DOHH2 (cell line): ENCODE data around the gene HIVEP2.

ENCODE experiments used
- H3F3A ChIP-seq: fragments of 200-600 bp; sonication (generic), shearing (Covaris generic); 2 replicates; pipeline ENCODE4 v1.6.0; 2016; ENCODE audit warnings: antibody characterized with exemption, mild to moderate bottlenecking; ENCODE audit not compliant: control insufficient read depth, insufficient read depth
- H3K27ac ChIP-seq: fragments of 200-600 bp; sonication (generic); 2 replicates; pipeline ENCODE4 v1.5.1; 2014; ENCODE audit warnings: low read depth, mild to moderate bottlenecking, low read length, moderate library complexity
- H3K27me3 ChIP-seq: fragments of 200-600 bp; sonication (generic); 2 replicates; pipeline ENCODE4 v1.6.1; 2014; ENCODE audit warnings: mild to moderate bottlenecking, low read length, mixed read lengths; ENCODE audit not compliant: control insufficient read depth
- H3K36me3 ChIP-seq: fragments of 200-600 bp; sonication (generic); 2 replicates; pipeline ENCODE4 v1.6.1; 2014; ENCODE audit warnings: mild to moderate bottlenecking, low read length, moderate library complexity, mixed read lengths; ENCODE audit not compliant: control insufficient read depth
- H3K4me1 ChIP-seq: fragments of 200-600 bp; sonication (generic); 2 replicates; pipeline ENCODE4 v1.6.1; 2014; ENCODE audit warnings: mild to moderate bottlenecking, low read length, mixed read lengths; ENCODE audit not compliant: control insufficient read depth
- H3K4me2 ChIP-seq: fragments of 200-600 bp; sonication (generic); 2 replicates; pipeline ENCODE4 v1.6.0; 2014; ENCODE audit warnings: mild to moderate bottlenecking, low read length, moderate library complexity
- H3K4me3 ChIP-seq: fragments of 200-600 bp; sonication (generic); 2 replicates; pipeline ENCODE4 v1.5.1; 2014; ENCODE audit warnings: mild to moderate bottlenecking, low read length, mixed read lengths
- H3K79me2 ChIP-seq: fragments of 200-600 bp; sonication (generic); 2 replicates; pipeline ENCODE4 v1.6.1; 2014; ENCODE audit warnings: mild to moderate bottlenecking, low read length, mixed read lengths; ENCODE audit not compliant: control insufficient read depth
- H3K9me2 ChIP-seq: fragments of 200-600 bp; sonication (generic); replicated peaks from 2 replicates; pipeline ENCODE4 v1.6.1; 2014; ENCODE audit warnings: mild to moderate bottlenecking, low read length, mixed read lengths; ENCODE audit not compliant: control insufficient read depth
- H3K9me3 ChIP-seq: fragments of 200-600 bp; sonication (generic); 2 replicates; pipeline ENCODE4 v1.6.1; 2014; ENCODE audit warnings: antibody characterized with exemption, low read length, mixed read lengths; ENCODE audit not compliant: control insufficient read depth, insufficient read depth
- H4K20me1 ChIP-seq: fragments of 200-600 bp; sonication (generic); 2 replicates; pipeline ENCODE4 v1.6.0; 2014; ENCODE audit warnings: low read depth, mild to moderate bottlenecking, antibody characterized with exemption, low read length, moderate library complexity; ENCODE audit not compliant: control insufficient read depth, insufficient read depth
- EZH2phosphoT487 ChIP-seq: fragments of 200-600 bp; sonication (generic); IDR thresholded peaks from 2 replicates; pipeline ENCODE4 v1.6.1; 2017; ENCODE audit warnings: borderline replicate concordance, mild to moderate bottlenecking, antibody characterized with exemption, low read length, moderate library complexity, mixed read lengths
- TF ChIP-seq, protein P1 (sequence below): fragments of 200-600 bp; sonication (generic); IDR thresholded peaks from one replicate; pipeline ENCODE4 v1.5.1; 2014; ENCODE audit warnings: antibody characterized with exemption, mild to moderate bottlenecking, low read depth, low read length; ENCODE audit not compliant: poor library complexity, severe bottlenecking

The HIVEP2 gene

DNA sequence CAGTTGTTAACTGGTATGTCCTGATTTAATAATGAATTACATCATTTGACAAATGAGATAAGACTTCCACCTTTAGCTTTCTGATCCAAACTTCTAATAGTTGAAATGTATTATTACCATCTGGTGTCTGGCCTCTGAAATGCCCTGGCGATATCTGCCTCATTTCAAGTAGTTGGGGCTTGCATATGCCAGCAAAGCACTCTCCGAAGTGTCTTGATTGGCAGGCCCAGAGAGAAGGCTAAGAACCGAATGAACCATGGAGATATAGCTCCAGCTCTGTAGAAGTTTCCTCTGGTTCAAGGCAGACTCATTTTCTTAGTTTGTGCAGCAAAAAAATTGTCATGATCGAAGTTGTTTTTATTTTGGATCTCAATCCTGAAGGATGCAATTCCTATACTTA, 13.4 kb upstream of the HIVEP2 start:
- Histone ChIP-seq H3K9me3 (no peaks in the 10 kb centered on the region), H3F3A (no peaks in the 10 kb centered on the region), H3K36me3 (no peaks in the 10 kb centered on the region), H3K4me3 (no peak overlapping the region), H4K20me1 (no peaks in the 10 kb centered on the region), H3K79me2 (no peaks in the 10 kb centered on the region), H3K27ac (no peak overlapping the region), H3K27me3 (no peaks in the 10 kb centered on the region), H3K9me2 (no peaks in the 10 kb centered on the region), H3K4me2 (no peak overlapping the region), H3K4me1 (peaks cover 14% of the 10 kb centered on the region)
- no peak for TF ChIP-seq EZH2phosphoT487
- TF ChIP-seq, protein P1, sequence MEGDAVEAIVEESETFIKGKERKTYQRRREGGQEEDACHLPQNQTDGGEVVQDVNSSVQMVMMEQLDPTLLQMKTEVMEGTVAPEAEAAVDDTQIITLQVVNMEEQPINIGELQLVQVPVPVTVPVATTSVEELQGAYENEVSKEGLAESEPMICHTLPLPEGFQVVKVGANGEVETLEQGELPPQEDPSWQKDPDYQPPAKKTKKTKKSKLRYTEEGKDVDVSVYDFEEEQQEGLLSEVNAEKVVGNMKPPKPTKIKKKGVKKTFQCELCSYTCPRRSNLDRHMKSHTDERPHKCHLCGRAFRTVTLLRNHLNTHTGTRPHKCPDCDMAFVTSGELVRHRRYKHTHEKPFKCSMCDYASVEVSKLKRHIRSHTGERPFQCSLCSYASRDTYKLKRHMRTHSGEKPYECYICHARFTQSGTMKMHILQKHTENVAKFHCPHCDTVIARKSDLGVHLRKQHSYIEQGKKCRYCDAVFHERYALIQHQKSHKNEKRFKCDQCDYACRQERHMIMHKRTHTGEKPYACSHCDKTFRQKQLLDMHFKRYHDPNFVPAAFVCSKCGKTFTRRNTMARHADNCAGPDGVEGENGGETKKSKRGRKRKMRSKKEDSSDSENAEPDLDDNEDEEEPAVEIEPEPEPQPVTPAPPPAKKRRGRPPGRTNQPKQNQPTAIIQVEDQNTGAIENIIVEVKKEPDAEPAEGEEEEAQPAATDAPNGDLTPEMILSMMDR, result no peak

DNA sequence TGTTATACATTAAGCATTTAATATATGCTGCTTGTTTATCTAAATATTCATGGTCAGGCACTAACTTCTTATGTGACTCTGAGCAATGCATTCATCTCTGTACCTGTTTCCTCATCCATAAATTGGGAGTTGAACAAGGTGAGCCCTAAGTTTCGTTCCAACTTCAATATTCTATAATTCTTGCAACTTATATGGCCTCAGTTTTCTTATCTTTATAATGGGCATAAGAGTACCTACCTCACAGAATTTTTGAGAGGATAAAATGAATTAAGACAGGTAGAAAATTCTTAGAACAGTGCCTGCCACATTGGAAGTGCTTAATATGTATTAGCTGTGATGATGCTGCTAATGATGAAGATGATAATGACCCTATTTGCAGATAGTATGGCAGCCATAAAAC, 11.8 kb upstream of the HIVEP2 start:
- TF ChIP-seq EZH2phosphoT487, result no peak
- TF ChIP-seq, protein P1, result no peak

DNA sequence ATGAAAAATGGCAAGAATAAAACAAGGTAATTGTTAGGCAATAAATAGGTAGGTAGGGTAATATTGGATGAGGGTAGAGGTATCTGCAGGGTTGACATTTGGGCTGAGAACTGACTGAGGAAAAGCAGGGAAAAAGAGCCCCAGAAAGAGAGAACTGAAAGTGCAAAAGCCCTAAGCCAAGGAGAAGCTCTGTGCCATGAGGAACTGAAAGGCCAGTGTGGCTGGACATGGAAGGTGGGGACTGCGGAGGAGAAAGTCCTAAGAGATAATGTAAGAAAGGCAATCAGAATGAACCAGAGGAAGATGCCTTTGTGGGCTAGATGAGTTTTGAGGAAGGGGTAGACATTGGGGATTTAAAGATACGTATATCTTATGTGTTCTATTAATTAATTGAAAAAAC, 9.9 kb upstream of the HIVEP2 start:
- no peaks in the 10 kb centered on the region for H3K79me2 ChIP-seq
- no peaks in the 10 kb centered on the region for H3F3A ChIP-seq
- no peaks in the 10 kb centered on the region for H3K36me3 ChIP-seq
- H4K20me1 ChIP-seq, result no peaks in the 10 kb centered on the region
- H3K4me1 ChIP-seq, result peaks cover 30% of the 10 kb centered on the region
- H3K27ac ChIP-seq, result no peak overlapping the region
- no peak for TF ChIP-seq EZH2phosphoT487
- TF ChIP-seq, protein P1, result no peak
- no peaks in the 10 kb centered on the region for H3K9me3 ChIP-seq
- H3K9me2 ChIP-seq, result no peaks in the 10 kb centered on the region
- H3K27me3 ChIP-seq, result no peaks in the 10 kb centered on the region
- no peak overlapping the region for H3K4me2 ChIP-seq
- no peak overlapping the region for H3K4me3 ChIP-seq

More for the DNA sequence above, 11.8 kb upstream of the HIVEP2 start:
- no peaks in the 10 kb centered on the region for H3F3A ChIP-seq
- H3K9me3 ChIP-seq, result no peaks in the 10 kb centered on the region
- H3K36me3 ChIP-seq, result no peaks in the 10 kb centered on the region
- no peaks in the 10 kb centered on the region for H3K9me2 ChIP-seq
- H3K27ac ChIP-seq, result no peak overlapping the region
- H3K4me3 ChIP-seq, result no peak overlapping the region
- H3K4me2 ChIP-seq, result no peak overlapping the region
- no peaks in the 10 kb centered on the region for H3K27me3 ChIP-seq
- H3K79me2 ChIP-seq, result no peaks in the 10 kb centered on the region
- H4K20me1 ChIP-seq, result no peaks in the 10 kb centered on the region
- peaks cover 30% of the 10 kb centered on the region for H3K4me1 ChIP-seq
